ENCODE data around the gene PKHD1. TPM values are rescaled to one million over a fixed set of nuclear protein-coding genes. Genes with fewer than 3 reads are reported as not detected.
"Not testable (repeated sequence)": the region's sequence is repeated elsewhere in the genome, so short reads cannot be mapped to it uniquely, and the experiment has no call there.

PKHD1 gene
- total RNA-seq, 1 experiment from 2014 or later: not detected

DNA sequence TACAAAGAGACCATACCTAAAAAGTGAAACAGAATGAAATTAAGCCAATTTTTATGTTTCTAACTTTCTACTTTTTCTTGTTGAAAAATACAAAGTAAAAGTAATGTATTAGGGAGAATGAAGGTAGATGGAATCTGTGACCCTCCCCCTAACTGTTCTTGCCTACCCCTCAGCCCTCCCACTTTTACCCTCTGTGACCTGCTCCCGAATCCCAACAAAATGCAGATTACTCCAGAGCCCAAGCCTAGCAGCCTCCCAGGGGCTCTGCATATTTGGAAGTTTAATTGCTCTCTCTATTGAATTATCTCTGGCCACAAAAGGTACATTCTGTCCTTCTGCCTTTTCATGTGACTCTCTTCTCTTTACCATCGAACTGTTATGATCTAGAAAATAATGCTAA lies 201.5 kb downstream of the PKHD1 start:
- no peak for DNase-seq (ENCODE audit: extremely low read depth, low read depth)

DNA sequence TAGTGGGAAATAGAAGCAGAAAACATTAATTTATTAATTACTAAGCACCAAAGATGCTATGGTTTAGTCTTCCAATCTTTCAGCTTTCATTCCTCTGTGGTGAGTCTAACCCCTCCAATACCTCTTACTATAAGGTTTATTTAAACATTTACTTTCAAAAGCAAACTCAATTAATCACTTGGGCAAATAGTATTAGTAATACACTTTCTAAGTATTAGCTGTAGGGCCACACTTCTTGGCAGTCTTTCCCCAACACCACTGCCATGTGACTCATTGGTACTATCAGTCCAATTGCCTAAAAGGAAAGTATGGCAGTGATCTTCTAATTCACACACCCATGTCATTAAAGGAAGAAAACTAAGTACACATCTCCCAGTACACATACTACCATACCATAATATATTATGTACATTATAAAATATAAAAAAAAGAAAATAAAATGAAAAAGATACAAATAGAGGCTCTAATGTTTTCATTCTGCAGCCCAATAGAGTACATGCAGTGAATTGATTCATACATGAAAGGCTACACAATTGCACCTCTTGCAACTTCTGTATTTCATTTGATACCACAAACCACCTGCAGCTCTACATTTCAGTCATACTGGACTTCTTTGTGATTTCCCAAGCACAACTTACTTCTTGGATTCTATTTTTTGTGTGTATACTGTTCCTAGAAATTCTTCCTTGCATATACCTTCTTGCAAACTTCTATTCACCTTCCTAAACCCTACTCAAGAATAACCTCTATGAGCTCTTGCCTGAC lies 218.6 kb downstream of the PKHD1 start:
- DNase-seq (ENCODE audit: extremely low read depth, low read depth): no peak

DNA sequence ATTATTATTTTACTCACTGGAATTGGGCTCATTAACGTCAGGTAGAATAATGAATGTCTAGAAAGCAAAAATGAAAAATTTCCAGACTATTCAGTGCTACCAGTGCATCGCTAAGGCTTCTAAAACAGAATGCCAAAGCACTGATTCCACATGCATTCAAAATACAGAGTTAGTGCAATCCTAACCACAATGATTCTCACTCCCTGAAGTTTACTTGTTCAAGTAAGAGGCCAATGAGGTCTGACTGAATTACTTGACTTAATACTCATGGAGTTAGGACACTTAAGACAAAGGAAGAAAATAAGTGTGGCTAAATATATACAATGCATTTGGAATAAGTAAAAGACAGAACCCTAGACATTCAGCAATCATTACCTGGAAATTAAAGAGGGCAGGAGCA lies 220.5 kb downstream of the PKHD1 start:
- no peak for DNase-seq (ENCODE audit: extremely low read depth, low read depth)

- no peak for DNase-seq (ENCODE audit: extremely low read depth, low read depth)
Measured at GRCh38 chr6:51865996-51866395, 221.4 kb downstream of the PKHD1 start.

GRCh38 chr6:51865176-51865575 lies 222.2 kb downstream of the PKHD1 start:
- DNase-seq (ENCODE audit: extremely low read depth, low read depth): no peak

GRCh38 chr6:51857134-51857533 lies 230.3 kb downstream of the PKHD1 start:
- no peak for DNase-seq (ENCODE audit: extremely low read depth, low read depth)

- no peak for DNase-seq (ENCODE audit: extremely low read depth, low read depth)
Measured at GRCh38 chr6:51856508-51856907, 230.9 kb downstream of the PKHD1 start.

- peak; percentile 36 for DNase-seq (ENCODE audit: extremely low read depth, low read depth)
Measured at GRCh38 chr6:51855310-51856082, 231.9 kb downstream of the PKHD1 start.

GRCh38 chr6:51854876-51855275 lies 232.5 kb downstream of the PKHD1 start:
- DNase-seq (ENCODE audit: extremely low read depth, low read depth): no peak

DNA sequence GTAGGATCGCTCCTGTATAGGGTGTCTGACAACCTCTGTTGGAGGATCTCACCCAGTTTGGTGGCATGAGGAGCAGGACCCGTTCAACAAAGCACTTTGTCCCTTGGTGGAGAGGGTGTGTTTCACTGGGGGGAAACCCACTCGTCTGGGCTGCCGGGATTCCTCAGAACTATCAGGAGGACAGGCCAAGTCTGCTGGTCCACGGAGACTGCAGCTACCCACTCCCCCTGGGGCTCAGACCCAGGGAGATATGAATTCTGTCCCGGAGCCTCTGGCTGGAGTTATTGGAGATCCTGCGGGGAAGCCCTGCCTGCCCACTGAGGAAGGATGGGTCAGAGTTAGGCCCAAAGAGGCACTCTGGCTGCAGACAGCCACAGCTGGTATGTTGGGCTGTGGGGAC lies 233.1 kb downstream of the PKHD1 start:
- DNase-seq (ENCODE audit: extremely low read depth, low read depth): no peak

- DNase-seq (ENCODE audit: extremely low read depth, low read depth): not testable (repeated sequence)
Measured at GRCh38 chr6:51853109-51853508, 234.3 kb downstream of the PKHD1 start.

DNA sequence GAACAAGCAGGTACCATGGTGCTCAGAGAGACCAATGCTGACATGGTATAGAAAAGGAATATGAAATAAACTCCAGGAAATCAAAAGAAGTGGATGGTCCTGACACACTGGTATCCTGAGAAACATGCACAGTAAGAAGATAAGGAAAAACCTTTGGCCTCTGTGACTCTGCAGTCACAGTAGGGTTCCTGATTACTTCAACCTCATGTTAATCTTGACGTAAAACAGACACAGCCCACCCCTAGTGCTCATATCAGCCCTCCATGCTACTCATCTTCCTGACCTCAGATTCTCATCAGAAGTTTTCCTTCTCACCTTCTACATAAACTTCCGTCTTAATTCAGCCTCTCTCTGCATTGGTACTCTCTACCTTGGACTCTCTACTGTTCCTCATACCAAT lies 240.9 kb downstream of the PKHD1 start:
- DNase-seq (ENCODE audit: extremely low read depth, low read depth): no peak

DNA sequence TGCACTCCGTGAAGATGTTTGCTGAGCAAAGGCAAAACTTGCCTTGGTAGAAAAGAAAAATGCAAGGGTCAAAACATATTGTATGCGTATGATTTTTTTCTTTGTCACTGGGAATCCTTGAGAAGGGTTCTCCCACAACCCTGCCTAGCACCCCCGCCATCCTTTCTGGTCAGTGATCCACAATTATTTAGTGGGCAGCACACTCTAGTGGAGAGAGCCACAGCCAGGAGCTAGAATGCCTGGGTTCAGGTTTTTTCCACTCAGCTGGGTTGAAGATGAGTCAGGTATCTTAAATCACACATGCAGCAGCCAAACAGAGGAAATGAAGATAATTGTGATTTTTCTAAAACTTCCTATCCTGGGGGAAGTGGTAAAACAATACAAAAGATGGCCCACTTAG lies 243.1 kb downstream of the PKHD1 start:
- no peak for DNase-seq (ENCODE audit: extremely low read depth, low read depth)

DNA sequence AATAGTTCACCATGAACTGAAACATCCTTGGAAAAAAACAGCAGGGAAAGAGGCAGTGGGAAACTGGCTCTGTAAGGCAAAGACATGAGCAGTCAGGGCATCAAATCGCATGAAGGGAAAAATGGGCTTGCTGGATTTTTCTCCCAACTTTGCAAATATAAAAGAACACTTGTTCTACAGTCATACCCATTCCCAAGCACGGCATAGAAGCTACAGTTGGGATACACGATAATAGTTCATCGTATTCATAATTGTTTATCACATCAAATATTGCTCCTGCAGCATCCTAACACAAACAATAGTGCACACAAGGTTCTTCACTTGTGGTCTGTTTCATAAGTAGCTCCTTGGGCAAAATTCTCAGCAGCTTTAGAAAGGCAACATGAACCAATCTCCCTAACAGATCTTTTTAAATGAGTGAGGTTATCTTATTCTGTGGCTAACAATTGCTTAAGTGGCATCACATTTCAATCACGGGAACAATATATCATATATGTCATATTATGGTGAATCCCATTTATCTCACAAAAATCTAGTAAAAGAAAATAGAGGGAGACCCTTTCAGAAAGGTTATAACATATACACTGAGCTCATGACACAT lies 243.9 kb downstream of the PKHD1 start:
- DNase-seq (ENCODE audit: extremely low read depth, low read depth): no peak

DNA sequence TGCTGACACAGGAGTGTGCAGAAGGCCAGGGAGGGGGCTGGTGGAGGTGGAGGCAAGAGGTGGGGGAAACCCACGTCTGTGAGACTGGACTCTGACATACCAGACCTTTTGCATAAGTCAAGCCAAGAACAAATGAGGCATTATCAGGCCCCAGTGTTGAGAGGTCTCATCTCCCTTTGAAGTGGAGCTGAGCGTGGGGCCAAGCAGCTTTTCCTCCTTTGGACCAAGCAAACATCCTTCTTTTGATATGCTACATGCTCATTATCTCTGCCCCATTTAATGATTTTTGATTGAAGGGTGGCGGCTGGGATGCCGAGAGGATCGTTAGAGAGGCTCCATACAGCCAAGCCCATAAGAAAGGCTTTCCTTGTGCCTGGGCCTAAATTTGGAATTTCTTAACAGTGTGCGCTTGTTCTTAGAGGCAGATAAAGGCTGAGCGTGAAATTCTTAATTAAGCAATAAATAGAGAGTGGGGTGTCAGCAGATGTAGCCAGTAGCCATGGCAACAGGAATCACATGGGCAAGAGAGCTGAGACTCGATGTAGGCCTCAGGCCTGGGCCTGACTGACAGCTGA lies 244.5 kb downstream of the PKHD1 start:
- no peak for DNase-seq (ENCODE audit: extremely low read depth, low read depth)

DNA sequence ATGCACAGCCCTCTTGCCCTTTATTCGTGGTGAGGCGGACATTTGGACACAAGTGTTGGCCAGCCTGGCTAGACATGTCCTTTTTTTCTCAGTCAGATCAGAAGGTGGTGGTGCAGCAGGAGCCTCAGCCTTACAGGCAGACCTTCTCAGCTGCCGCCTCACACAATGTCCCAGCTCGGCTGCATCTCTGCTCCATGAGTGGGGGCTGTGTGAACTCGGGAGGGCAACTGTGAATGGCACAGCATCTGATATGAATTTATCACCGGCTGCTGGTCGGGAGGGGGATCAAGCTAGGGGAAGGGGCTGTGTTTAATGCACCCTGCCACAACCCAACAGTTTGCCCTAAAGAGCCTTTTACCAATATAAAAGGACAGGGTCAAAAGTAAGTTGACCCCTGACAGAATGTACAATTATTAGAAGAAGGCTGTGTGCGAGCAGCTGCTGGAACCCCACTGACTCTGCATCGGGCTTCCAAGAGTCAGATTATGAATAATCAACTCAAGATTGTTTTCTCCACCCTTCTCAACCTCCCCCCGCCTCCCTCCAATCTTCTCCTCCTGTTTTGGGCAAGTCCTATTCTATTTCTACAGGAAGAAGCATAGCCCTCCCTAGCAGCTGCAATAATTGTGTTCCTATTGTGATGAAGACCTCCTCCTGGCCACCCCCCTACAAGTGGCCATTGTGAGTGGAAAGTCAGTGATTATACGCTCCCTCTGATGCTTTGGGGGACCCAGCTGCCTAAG lies 245.2 kb downstream of the PKHD1 start:
- no peak for DNase-seq (ENCODE audit: extremely low read depth, low read depth)

DNA sequence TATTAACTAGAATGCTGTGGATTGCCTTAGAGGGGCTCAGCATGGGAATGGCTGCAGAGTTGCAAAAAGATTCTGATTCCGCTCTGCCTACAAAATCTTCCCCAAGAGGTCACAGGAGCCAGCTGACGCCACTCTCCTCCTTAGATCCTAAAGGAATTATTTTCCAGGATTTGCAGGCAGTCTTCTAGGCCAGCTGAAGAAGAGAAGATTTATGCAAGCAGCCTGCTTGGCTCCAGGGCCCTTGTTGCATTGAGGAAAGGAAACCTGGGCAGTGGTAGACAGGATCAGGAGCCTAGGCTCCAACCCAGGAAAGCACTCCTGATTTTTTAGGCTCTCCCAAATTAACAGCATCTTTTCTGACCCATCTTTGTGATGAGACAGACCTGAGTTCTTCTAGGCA lies 245.8 kb downstream of the PKHD1 start:
- no peak for DNase-seq (ENCODE audit: extremely low read depth, low read depth)

DNA sequence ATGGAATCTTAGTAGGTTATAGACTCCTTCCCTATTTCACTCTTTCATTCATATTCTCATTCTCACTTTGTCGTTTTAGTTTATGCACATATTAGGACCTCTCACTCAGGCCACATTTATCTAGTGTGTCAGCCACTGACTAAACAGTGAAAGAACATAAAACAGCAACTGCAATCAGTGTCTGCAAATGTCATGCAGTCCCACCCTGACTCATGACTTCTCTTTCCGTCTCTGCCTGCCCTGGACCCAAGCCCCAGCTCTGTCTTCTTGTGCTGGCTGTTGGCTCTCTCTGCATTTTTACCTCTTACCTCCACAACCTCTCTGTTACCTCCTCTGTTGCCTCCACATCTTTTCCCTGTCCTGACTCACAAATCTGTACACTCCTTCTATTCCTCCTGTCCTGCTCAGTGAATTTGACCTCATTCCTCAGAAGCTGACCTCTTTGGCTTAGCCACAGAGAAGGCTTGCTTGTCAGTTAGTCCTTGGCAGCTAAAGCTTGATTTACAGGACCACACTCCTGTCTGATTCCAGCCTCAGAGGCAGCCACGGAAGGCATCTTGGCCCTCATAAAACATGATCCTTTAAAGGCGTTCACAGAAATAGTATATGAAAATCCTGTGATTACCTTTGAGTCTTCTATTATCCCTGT lies 247.6 kb downstream of the PKHD1 start:
- no peak for DNase-seq (ENCODE audit: extremely low read depth, low read depth)

DNA sequence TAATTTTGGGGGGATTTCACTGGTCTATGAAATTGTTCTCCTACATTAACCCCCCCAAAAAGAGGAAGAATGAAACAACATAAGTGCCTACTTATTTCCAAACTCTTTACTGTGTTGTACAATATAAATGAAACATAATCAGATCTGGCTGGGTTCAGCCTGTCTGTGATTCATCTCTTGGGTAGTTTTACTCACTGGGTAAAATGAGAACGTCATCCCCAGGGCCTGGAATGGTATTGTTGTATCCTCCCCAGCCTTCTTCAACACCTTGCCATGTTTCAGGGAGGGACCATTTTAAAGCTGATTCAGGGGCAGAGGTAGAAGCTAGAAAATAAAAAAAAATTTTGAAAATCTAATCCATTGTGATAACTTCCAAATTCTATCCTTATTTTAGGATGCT lies 256.7 kb downstream of the PKHD1 start:
- DNase-seq (ENCODE audit: extremely low read depth, low read depth): no peak

DNA sequence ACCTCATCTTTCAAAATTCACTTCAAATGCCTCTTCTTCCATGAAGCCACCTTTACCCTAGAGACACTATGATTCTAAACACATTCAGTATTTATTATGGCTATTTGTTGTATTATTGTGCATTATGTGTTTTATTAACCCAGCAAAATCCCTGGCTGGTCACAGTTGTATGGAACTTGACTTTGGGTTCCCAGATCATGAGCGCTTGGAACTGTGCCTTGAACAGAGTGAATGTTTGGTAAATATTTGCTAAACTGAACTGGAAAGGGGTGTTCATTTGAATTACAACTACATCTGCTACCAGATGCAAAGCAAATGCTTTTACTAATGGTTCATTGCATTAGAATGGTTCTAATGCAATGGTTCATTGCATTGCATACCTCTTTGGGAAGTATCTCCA lies 259.8 kb downstream of the PKHD1 start:
- no peak for DNase-seq (ENCODE audit: extremely low read depth, low read depth)
